ENCODE data around the gene FRY.

FRY gene

DNA sequence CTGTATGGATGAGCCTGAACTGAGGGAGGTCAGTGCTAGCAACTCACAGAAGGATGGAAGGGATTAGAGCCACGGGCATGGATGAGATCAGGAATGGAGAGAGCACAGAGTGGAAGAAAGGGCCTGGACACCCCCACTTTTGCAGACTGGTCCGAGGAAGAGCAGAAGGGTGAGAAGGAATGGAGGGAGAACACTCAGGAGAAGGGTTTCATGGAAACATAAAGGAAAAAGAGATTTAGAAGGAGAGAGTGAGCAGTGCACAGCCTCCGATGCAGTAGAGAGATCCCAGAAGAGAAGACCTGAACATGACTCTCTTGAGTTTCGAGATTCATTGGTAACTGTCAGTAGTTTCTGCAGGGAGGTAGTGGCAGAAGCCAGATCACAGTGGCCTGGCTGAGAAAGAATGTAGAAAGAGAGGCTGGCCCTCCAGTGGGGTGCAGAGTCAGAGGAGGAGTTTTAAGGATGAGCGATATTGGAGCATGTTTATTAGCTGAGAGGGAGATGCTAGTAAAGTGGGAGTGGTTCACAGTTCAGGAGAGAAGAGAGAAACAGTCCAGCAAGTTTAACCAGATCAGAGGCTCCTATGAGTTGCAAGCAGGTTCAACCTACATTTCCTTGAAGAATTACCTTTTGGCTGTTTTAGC is 174.6 kb downstream of the FRY start:
- no peak for DNase-seq (ENCODE audit: low spot score)
- TF ChIP-seq, protein P1, sequence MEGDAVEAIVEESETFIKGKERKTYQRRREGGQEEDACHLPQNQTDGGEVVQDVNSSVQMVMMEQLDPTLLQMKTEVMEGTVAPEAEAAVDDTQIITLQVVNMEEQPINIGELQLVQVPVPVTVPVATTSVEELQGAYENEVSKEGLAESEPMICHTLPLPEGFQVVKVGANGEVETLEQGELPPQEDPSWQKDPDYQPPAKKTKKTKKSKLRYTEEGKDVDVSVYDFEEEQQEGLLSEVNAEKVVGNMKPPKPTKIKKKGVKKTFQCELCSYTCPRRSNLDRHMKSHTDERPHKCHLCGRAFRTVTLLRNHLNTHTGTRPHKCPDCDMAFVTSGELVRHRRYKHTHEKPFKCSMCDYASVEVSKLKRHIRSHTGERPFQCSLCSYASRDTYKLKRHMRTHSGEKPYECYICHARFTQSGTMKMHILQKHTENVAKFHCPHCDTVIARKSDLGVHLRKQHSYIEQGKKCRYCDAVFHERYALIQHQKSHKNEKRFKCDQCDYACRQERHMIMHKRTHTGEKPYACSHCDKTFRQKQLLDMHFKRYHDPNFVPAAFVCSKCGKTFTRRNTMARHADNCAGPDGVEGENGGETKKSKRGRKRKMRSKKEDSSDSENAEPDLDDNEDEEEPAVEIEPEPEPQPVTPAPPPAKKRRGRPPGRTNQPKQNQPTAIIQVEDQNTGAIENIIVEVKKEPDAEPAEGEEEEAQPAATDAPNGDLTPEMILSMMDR (IDR thresholded peaks at IDR 0.05; ENCODE audit: extremely low read depth, insufficient read depth, missing control alignments): no peak
- in situ Hi-C loops (cut with MboI; ENCODE audit: low pct_unique_long_range_greater_than_20kb, low sequenced_read_pairs, unreplicated experiment): no loop called here

GRCh38 chr13:32208860-32209259 is 177.3 kb downstream of the FRY start:
- in situ Hi-C loops (cut with MboI; ENCODE audit: low pct_unique_long_range_greater_than_20kb, low sequenced_read_pairs, unreplicated experiment): no loop called here
- TF ChIP-seq, protein P1 (IDR thresholded peaks at IDR 0.05; ENCODE audit: extremely low read depth, insufficient read depth, missing control alignments): no peak
- no peak for DNase-seq (ENCODE audit: low spot score)

DNA sequence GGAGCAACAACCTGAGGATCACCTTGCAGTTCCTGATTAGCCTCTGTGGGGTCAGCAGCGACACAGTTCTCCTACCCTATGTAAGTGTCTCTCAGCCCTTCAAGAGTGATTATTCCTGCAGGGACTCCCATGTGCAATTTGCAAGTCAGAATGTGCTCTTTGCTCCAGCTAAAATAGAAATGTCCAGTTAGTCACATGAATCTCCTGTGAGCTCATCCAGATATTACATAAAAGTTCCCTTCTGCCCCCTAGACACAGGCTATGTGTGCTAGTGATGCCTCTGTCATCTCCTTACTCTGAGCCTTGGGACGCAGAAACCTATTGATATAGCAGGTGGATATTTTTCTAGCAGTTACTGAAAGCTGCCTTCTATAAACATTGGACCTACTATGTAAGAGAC is 178.1 kb downstream of the FRY start:
- in situ Hi-C loops (cut with MboI; ENCODE audit: low pct_unique_long_range_greater_than_20kb, low sequenced_read_pairs, unreplicated experiment): no loop called here
- TF ChIP-seq, protein P1 (IDR thresholded peaks at IDR 0.05; ENCODE audit: extremely low read depth, insufficient read depth, missing control alignments): no peak
- DNase-seq (ENCODE audit: low spot score): no peak

DNA sequence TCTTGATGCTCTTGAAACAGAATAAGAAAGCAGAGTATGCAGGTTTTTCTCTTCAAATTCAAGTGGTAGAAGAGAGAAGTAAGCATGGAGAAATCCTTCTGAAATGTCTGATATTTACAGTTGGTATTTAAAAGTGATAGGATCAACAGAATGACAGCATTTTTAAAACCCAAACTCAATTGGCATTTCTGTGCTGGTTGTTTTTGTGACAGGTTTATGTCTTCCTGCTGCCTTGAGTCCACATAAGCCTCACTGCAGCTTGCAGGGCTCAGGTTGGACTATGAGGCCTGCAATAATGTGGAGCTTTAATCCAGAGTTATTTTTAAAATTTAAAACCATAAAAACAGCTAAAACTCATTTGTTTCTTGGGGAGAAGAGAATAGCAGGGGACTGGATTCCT is 178.5 kb downstream of the FRY start:
- no peak for DNase-seq (ENCODE audit: low spot score)
- in situ Hi-C loops (cut with MboI; ENCODE audit: low pct_unique_long_range_greater_than_20kb, low sequenced_read_pairs, unreplicated experiment): no loop called here
- TF ChIP-seq, protein P1 (IDR thresholded peaks at IDR 0.05; ENCODE audit: extremely low read depth, insufficient read depth, missing control alignments): no peak

GRCh38 chr13:32211813-32212212 is 180.2 kb downstream of the FRY start:
- DNase-seq (ENCODE audit: low spot score): no peak
- TF ChIP-seq, protein P1 (IDR thresholded peaks at IDR 0.05; ENCODE audit: extremely low read depth, insufficient read depth, missing control alignments): no peak
- in situ Hi-C loops (cut with MboI; ENCODE audit: low pct_unique_long_range_greater_than_20kb, low sequenced_read_pairs, unreplicated experiment): no loop called here

GRCh38 chr13:32212421-32212820 is 180.8 kb downstream of the FRY start:
- DNase-seq (ENCODE audit: low spot score): no peak
- TF ChIP-seq, protein P1 (IDR thresholded peaks at IDR 0.05; ENCODE audit: extremely low read depth, insufficient read depth, missing control alignments): no peak
- in situ Hi-C loops (cut with MboI; ENCODE audit: low pct_unique_long_range_greater_than_20kb, low sequenced_read_pairs, unreplicated experiment): no loop called here

All from GM13977 (cell line).